K562 (cell line): Measurements from ENCODE around the gene IGSF21. TPM values are rescaled to one million over a fixed set of nuclear protein-coding genes. Genes with fewer than 3 reads are reported as not detected.
A peak's percentile ranks its signal among the peaks of the same experiment; 100 is the strongest.

Experiments
- ATF4 ChIP-seq: fragments of 450-650 bp; formaldehyde crosslinking; IDR thresholded peaks from 2 replicates; pipeline ENCODE4 v1.4.0; 2022; ENCODE audit warnings: mild to moderate bottlenecking, moderate library complexity
- CHAMP1 ChIP-seq: fragments of 450-650 bp; IDR thresholded peaks from 2 replicates; pipeline ENCODE4 v1.6.1; 2016; ENCODE audit warnings: mild to moderate bottlenecking
- GTF3C2 ChIP-seq: IDR thresholded peaks from 3 replicates; pipeline ENCODE4 v1.6.1; 2011; ENCODE audit warnings: borderline replicate concordance, mild to moderate bottlenecking, moderate library complexity; ENCODE audit not compliant: insufficient read length; ENCODE audit errors: extremely low read depth
- HMGN3 ChIP-seq: IDR thresholded peaks from 2 replicates; pipeline ENCODE4 v1.6.1; 2011; ENCODE audit warnings: borderline replicate concordance, low read depth, mild to moderate bottlenecking, mixed read lengths, low read length; ENCODE audit not compliant: insufficient read length; ENCODE audit errors: extremely low read depth
- NR2C1 ChIP-seq, 2 experiments: fragments of 450-650 bp; IDR thresholded peaks; 2 replicates each; pipeline ENCODE4 v1.6.1; 2017; ENCODE audit warnings: mild to moderate bottlenecking in 2 of 2, antibody characterized with exemption in 1 of 2, inconsistent platforms in 1 of 2, missing compliant biosample characterization in 1 of 2, missing genetic modification characterization in 1 of 2
- TSHZ1 ChIP-seq: fragments of 250-450 bp; sonication (Bioruptor Pico); IDR thresholded peaks from 2 replicates; pipeline ENCODE4 v1.4.0; 2020; ENCODE audit warnings: mild to moderate bottlenecking, moderate library complexity
- ZNF134 ChIP-seq: fragments of 250-450 bp; sonication (Bioruptor Pico); conservative IDR thresholded peaks from 2 replicates; pipeline ENCODE4 v1.4.0; 2020
- ZNF239 ChIP-seq: fragments of 250-450 bp; sonication (Bioruptor Pico); IDR thresholded peaks from 2 replicates; pipeline ENCODE4 v1.4.0; 2020; ENCODE audit warnings: mild to moderate bottlenecking
- ZNF395 ChIP-seq: fragments of 200-800 bp; sonication (Bioruptor generic); IDR thresholded peaks from 2 replicates; pipeline ENCODE4 v1.6.1; 2017; ENCODE audit warnings: missing genetic modification characterization, missing compliant biosample characterization
- ZNF449 ChIP-seq: fragments of 250-450 bp; sonication (Bioruptor Pico); IDR thresholded peaks from 2 replicates; pipeline ENCODE4 v1.8.0; 2022; ENCODE audit warnings: moderate library complexity, mild to moderate bottlenecking, inconsistent platforms
- ZNF717 ChIP-seq: fragments of 250-450 bp; sonication (Bioruptor Pico); IDR thresholded peaks from 2 replicates; pipeline ENCODE4 v1.5.0; 2021
- ZNF76 ChIP-seq: fragments of 250-450 bp; sonication (Bioruptor Pico); IDR thresholded peaks from 2 replicates; pipeline ENCODE4 v1.4.0; 2020; ENCODE audit warnings: mild to moderate bottlenecking, moderate library complexity, borderline replicate concordance
- polyA plus RNA-seq, 8 experiments: library from polyadenylated mRNA; depleted of rRNA in 4 of 8; stranded (reverse) in 5 of 8; unstranded in 3 of 8; fragments of >200 nt; fragmentation: Nextera tagmentation in 2 of 8; fragmentation: Illumina TruSeq in 1 of 8; extraction: Ambion mirVana in 2 of 8; extraction: Trizol in 1 of 8; gene quantifications; 2 replicates each; pipeline versions ENCODE4 v1.2.1 to v1.2.3, GENCODE V29; 2011 to 2014; ENCODE audit warnings: inconsistent platforms in 1 of 8, missing spikeins in 1 of 8
- total RNA-seq, 7 experiments: library from RNA; depleted of rRNA in 6 of 7; stranded (reverse); fragments of >200 nt in 6 of 7; fragmentation: Illumina TruSeq in 2 of 7; extraction: Trizol in 2 of 7; gene quantifications; 2 replicates each; pipeline versions ENCODE4 v1.2.1 to v1.2.3, GENCODE V29; 2011 to 2021; ENCODE audit warnings: low replicate concordance in 1 of 7

Gene IGSF21
- total and polyA plus RNA-seq, 9 of the 15 experiments (the other 6 are each of a cell fraction or from before 2014, with no cell fraction given), result not detected

GRCh38 chr1:18419113-18419844 is 311.7 kb downstream of the IGSF21 start (continued):
- no peak for TF ChIP-seq CHAMP1
- no peak for TF ChIP-seq ZNF717
- peak; percentile 44; the same call in 1 of the 2 replicates for TF ChIP-seq ATF4 (CRISPR knock-in tag)
- TF ChIP-seq ZNF449, result peak; percentile 72; the same call in 1 of the 2 replicates
- peak; percentile 64; the same call in 1 of the 2 replicates for TF ChIP-seq ZNF239 (CRISPR knock-in tag)
- 0 out of 2 replicates have a peak, but pooled peaks have one; percentile 20 for TF ChIP-seq ZNF134 (CRISPR knock-in tag)
- peak; percentile 65; the same call in 1 of the 2 replicates for TF ChIP-seq ZNF76
- TF ChIP-seq HMGN3, result no peak
- TF ChIP-seq NR2C1 (IDR thresholded peaks at IDR 0.05), result no peak
- no peak; the same call in 1 of the 2 replicates for TF ChIP-seq NR2C1 (tag; IDR thresholded peaks at IDR 0.05)
- no peak for TF ChIP-seq TSHZ1 (CRISPR knock-in tag)
- TF ChIP-seq ZNF395, result 0 out of 2 replicates have a peak, but pooled peaks have one; percentile 50
- TF ChIP-seq GTF3C2, result no peak
